Coronary artery (tissue), 2 donors: ENCODE results near the gene TMA7B.

Source experiments
- DNase-seq: peaks from one replicate; pipeline ENCODE4 v3.0.0-alpha.2; 2017; ENCODE audit warnings: low spot score
- H3K27ac ChIP-seq, 2 donors: fragments of 200-600 bp; sonication (generic); one replicate each; pipeline ENCODE4 v1.5.1; 2016 to 2019
- H3K4me3 ChIP-seq: fragments of 200-600 bp; sonication (generic); 2 replicates; pipeline ENCODE4 v1.5.1; 2016; ENCODE audit warnings: mild to moderate bottlenecking, moderate library complexity
- TF ChIP-seq, protein P1 (sequence below): fragments of 200-600 bp; sonication (generic); IDR thresholded peaks from one replicate; pipeline ENCODE4 v1.5.1; 2019; ENCODE audit warnings: antibody characterized with exemption

Gene TMA7B

DNA sequence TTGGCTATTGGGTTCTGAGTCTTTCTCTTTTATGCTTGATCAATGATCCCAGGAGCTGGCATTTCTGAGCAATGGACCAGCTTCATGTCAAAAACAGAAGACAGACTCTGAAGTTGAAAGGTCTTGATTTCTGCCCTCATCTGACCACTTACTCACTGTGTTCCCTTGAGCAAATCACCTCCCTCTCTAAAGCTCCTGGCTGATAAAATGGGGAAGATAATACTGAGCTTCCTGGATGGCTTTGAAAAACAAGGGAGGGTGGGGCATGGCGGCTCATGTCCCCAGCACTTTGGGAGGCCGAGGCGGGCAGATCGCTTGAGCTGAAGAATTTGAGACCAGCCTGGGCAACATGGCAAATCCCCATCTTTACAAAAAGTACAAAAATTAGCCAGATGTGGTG lies 40.9 kb downstream of the TMA7B start:
- TF ChIP-seq, protein P1, sequence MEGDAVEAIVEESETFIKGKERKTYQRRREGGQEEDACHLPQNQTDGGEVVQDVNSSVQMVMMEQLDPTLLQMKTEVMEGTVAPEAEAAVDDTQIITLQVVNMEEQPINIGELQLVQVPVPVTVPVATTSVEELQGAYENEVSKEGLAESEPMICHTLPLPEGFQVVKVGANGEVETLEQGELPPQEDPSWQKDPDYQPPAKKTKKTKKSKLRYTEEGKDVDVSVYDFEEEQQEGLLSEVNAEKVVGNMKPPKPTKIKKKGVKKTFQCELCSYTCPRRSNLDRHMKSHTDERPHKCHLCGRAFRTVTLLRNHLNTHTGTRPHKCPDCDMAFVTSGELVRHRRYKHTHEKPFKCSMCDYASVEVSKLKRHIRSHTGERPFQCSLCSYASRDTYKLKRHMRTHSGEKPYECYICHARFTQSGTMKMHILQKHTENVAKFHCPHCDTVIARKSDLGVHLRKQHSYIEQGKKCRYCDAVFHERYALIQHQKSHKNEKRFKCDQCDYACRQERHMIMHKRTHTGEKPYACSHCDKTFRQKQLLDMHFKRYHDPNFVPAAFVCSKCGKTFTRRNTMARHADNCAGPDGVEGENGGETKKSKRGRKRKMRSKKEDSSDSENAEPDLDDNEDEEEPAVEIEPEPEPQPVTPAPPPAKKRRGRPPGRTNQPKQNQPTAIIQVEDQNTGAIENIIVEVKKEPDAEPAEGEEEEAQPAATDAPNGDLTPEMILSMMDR, result no peak
- Histone ChIP-seq H3K27ac (no peak overlapping the region), H3K4me3 (no peak overlapping the region)
- DNase-seq, result no peak

DNA sequence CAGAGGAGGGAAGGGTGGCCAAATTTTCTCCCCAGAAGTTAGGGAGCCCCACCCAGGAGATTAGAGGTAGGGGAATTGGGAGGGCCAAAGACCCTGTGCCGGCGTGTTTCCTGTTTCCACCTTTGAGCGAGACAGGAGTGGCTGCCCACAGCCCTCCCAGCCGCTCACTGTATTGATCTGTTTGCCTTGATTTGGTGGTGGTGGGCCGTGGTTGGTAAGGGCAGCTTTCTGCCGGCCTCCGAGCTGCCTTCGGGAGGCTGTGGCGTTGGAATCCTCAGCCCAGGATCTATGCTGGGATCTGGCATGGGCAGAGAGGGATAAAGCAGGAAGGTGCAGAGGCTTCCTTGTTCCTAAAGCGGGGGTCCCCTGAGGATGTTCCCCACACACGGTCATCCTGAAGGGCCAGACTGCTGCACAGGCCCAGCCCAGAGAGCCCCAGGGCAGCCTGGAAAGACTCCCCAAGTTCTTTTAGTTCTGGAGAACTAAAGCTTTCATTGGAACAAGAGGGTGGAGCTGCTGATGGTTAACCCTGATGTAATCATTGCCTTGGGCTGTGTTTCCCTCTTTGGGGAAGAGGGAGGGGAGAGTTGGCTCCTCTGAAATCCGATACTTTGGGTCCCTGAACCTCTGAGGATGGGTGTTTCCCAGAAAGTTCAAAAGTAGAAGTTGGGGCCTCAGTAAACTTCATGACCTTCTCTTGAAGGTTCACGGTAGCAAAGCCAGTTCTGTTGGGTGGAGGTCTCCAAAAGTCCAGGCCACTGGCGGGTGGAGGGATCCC lies 41.8 kb downstream of the TMA7B start:
- no peak for DNase-seq
- TF ChIP-seq, protein P1, result no peak
- Histone ChIP-seq H3K4me3 (no peak overlapping the region), H3K27ac (no peak overlapping the region)

DNA sequence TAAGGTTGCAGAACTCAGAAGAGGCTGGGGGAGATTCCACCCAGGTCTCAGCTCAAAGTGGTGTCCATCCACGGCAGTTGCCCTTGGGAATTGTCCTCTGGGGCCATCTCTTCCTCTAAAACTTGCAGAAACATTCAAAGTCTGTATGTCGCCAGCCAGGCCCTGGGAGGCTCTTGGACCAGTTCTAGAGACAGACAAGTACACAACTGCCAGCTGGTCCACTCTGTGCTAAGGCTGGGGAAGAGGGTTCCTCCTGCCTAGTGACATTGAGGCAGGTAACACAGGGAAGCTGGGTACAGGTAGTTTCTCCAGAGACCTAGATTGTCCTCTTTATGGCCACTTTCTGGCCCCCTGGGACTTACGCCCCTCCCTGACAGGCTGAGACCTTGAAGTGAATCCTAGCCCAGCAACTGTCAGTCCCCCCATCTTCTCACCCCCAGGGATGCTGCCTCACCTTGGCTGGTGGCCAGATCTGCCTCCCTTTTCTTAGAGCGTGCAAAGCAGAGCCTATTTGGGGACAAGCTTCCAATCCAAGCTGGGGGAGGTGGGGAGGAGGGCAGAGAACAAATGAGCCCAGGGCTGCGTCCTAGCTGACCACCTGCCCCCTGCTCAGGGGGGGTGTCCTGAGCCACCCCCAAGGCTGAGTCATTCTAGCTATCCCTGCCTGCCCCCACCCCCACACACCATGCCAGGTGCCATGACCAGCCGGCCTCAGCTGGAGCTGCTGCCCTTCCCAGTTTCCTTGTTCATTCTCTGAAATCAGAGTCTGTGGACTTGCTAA lies 42.9 kb downstream of the TMA7B start:
- DNase-seq, result peak; percentile 59
- H3K27ac ChIP-seq, result no peak overlapping the region
- no peak overlapping the region for H3K4me3 ChIP-seq
- TF ChIP-seq, protein P1, result no peak

DNA sequence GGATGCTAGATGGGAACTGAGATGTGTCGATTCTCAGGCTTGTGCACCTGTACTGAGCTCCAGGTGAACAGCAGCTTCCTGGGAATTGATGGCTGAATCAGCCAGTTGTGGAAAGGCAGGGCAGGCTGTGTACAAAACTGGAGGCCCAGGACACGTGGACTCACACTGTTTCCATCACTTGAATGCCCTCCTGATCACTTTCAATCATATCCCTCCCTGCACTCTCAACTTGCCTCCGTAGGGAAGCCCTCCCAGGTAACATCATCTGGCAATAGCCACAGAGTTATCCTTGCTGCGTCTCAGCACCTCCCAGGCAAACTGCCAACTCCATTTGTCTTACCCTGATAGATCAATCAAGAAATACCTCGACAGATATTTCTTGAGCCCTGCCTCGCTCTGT lies 44.6 kb downstream of the TMA7B start:
- TF ChIP-seq, protein P1, result no peak
- no peak overlapping the region for H3K27ac ChIP-seq
- H3K4me3 ChIP-seq, result no peak overlapping the region
- DNase-seq, result no peak

DNA sequence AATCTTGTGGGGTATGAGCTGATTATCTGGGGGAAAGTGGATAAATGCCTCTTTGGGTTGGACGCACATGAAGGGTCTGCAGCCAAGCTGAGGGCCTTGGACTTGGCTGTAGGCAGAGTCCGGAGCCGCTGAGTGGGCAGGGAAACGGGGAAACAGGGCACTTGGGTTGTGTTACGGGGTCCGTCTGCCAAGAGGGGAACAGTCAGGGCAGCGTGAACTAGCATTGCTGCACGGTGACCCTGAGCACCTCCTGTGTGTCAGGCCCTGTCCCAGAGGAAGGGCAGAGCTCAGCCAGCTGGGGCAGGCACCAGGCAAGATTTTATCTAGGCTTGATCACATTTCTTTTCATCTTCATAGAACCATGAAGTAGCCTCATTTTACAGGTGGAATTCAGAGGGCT lies 46.4 kb downstream of the TMA7B start:
- H3K4me3 ChIP-seq, result no peak overlapping the region
- DNase-seq, result no peak
- no peak overlapping the region for H3K27ac ChIP-seq
- TF ChIP-seq, protein P1, result no peak

DNA sequence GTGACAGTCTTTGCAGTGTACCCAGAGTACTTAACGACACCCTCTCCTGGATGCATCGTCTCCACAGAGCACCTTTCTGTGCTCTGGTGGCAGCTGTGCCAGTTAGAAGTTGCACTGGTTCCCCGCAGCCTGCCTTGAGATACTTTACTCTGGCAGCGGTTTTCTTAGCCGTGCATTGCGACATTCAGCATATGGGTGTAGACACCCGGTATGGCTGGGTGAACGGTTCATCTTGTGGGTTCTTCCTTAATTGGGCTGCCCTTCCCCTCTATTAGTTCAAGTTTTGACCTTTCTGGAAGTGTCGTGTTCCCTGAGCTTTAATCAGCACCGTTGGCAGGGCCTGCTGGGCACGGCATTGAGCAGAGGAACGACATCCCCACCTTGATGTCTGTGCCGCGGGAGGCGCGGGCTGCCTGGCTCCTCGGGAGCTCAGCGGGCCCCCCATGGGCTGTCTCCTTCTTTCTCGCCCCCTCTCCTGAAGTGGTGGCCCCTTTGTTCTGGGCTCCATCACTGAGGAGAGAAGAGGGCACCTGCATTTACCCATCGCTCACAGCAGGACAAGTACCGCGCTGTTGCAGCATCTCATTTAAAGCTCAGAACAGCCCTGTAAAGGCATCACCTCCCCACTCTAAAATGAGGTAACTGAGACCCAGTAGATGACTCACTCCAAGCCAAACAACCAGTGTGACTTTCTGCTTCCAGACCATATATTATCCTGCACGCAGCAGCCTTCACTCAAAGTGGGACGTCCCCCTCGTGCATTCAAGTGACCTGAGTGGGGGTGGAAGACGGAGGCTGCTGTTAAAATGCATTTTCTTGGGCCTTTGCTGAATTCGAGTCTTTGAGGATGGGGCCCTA lies 47.9 kb downstream of the TMA7B start:
- no peak overlapping the region for H3K27ac ChIP-seq
- DNase-seq, result no peak

More for the DNA sequence above, 47.9 kb downstream of the TMA7B start:
- H3K4me3 ChIP-seq, result no peak overlapping the region
- TF ChIP-seq, protein P1, result no peak
